Measurements from ENCODE around the gene PRR15. TPM values are rescaled to one million over a fixed set of nuclear protein-coding genes. Genes with fewer than 3 reads are reported as not detected.
A peak's percentile ranks its signal among the peaks of the same experiment; 100 is the strongest.

Gene PRR15
- total RNA-seq, 1 donor from 2014 or later = 4.1 TPM

DNA sequence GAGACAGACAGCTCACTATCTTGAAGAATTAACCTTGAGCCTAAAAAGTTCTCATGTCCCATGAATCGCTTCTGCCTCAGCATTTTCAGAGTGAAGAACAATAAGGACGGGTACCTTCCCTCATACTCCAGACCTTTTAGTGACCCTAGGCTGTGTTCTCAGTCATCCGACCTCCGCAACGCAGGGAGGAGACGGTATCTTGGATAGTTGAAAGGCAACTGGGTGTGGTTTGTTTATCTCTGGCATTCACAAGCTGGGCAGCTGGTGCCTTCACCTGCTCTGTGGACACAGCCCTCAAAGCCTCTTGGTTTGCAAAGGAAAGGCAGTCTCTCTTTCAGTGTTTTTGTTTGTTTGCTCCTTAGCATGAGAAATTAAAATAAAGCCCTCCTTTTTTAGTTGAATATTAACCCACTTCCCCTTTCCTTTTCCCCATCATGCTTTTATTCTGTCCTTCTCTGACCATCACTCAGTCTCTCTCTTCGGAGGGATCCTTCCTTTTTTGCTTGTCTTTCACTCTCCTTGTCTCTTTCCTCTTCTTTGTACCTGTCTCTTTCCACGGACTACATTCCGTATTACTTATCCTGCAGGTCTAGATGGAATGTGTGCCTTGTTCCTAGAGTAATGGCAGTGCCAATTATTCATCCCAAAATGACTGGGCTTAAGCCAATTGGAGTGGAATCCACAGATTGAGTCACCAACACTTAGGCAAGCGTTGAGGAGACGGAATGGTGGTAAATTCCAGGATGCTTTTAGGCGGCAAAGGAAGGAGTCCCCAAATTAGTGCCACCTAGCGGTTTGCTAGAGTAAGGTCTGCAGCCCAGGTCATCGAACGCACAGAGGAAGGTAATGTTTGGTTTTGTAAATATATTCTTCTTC lies 45.8 kb downstream of the PRR15 start:
- no peaks in the 10 kb centered on the region for H3K27me3 ChIP-seq (ENCODE audit: low read depth)
- no peak overlapping the region for H3K4me3 ChIP-seq
- ATAC-seq (peak; percentile 51 to 68), DNase-seq (no peak)
- TF ChIP-seq, protein P1, sequence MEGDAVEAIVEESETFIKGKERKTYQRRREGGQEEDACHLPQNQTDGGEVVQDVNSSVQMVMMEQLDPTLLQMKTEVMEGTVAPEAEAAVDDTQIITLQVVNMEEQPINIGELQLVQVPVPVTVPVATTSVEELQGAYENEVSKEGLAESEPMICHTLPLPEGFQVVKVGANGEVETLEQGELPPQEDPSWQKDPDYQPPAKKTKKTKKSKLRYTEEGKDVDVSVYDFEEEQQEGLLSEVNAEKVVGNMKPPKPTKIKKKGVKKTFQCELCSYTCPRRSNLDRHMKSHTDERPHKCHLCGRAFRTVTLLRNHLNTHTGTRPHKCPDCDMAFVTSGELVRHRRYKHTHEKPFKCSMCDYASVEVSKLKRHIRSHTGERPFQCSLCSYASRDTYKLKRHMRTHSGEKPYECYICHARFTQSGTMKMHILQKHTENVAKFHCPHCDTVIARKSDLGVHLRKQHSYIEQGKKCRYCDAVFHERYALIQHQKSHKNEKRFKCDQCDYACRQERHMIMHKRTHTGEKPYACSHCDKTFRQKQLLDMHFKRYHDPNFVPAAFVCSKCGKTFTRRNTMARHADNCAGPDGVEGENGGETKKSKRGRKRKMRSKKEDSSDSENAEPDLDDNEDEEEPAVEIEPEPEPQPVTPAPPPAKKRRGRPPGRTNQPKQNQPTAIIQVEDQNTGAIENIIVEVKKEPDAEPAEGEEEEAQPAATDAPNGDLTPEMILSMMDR (IDR thresholded peaks at IDR 0.05) = peak; percentile 59
- H3K36me3 ChIP-seq = no peaks in the 10 kb centered on the region
- no peak overlapping the region for H3K27ac ChIP-seq
- intact Hi-C loops (cut with DNase I) = no loop called here
- H3K9me3 ChIP-seq = no peaks in the 10 kb centered on the region
- peaks cover 6% of the 10 kb centered on the region for H3K4me1 ChIP-seq

DNA sequence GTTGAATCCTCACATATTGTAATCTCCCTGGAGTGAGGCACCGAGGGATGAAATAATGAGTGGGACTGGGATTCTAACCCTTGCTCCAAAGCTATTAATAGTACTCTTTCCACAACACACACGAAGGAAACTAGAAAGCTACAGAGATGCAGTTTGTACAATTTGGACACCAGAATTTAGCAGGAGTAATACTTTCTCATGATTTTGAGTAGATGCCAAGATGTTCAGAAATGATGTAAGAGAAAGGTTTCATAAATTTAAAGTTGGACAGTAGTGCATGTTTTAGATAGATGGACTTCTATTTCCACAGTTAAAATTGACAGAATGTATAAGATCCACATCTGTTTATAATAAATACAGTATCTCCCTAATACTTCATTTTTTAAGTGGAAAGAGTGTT lies 46.5 kb downstream of the PRR15 start:
- DNase-seq = no peak
- Histone ChIP-seq H3K4me1 (peaks cover 6% of the 10 kb centered on the region), H3K36me3 (no peaks in the 10 kb centered on the region), H3K27me3 (ENCODE audit: low read depth) (no peaks in the 10 kb centered on the region), H3K4me3 (no peak overlapping the region), H3K27ac (no peak overlapping the region), H3K9me3 (no peaks in the 10 kb centered on the region)
- TF ChIP-seq, protein P1 (IDR thresholded peaks at IDR 0.05) = no peak
- intact Hi-C loops (cut with DNase I) = no loop called here
- ATAC-seq = no peak

DNA sequence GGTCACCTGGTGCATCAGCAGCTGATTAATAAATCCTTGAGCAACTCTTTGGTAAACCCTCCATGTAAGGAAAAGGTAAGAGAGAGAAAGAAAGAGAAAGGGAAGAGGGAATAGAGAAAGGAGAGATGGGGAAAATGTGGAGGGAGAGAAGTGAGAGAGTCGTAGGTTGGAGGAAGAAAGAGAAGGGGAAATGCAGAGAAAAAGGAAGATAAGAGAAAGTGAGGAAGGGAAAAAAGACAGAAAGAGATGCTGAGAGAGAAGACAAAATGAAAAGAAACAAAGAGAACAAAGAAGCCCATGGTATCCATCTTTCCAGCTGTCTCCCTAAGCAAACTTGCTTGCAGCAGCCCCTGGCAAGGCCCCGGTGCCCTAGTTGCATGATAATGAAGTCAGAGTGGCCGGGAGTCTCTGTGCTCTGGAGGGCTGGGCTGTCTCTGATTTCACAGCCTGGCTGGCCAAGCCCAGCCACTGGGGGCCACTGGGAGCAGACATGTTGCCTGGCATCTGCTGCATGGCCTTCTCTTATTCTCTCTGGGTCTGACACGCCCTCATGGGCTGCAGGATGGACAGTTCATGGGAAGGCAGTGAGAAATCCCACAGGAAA lies 48.4 kb downstream of the PRR15 start:
- no peaks in the 10 kb centered on the region for H3K9me3 ChIP-seq
- H3K27me3 ChIP-seq (ENCODE audit: low read depth) = no peaks in the 10 kb centered on the region
- H3K36me3 ChIP-seq = no peaks in the 10 kb centered on the region
- TF ChIP-seq, protein P1 (IDR thresholded peaks at IDR 0.05) = no peak
- ATAC-seq (no peak), DNase-seq (no peak)
- intact Hi-C loops (cut with DNase I) = no loop called here
- no peak overlapping the region for H3K27ac ChIP-seq
- H3K4me1 ChIP-seq = peaks cover 6% of the 10 kb centered on the region
- H3K4me3 ChIP-seq = no peak overlapping the region

DNA sequence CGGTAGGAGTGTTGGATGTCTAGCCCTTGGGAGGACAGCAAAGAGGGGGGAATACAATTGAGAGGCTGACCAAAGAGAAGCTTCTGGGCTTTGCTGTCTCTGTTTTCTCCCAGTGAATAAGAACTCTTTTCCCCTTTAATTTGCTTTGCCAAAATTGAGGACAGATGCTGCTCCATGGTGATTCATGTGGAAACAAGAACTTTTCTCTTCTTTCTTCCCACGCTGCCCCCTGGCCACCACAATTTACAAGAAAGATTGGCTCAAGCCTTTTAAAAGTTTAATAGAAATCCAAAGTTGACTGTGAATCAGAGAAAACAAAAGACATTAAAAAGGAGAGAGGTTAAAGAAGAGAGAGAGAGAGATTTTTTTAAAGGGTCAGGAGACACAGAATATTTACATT lies 49.0 kb downstream of the PRR15 start:
- Histone ChIP-seq H3K27me3 (ENCODE audit: low read depth) (no peaks in the 10 kb centered on the region), H3K4me3 (no peak overlapping the region), H3K4me1 (peaks cover 6% of the 10 kb centered on the region), H3K36me3 (no peaks in the 10 kb centered on the region), H3K9me3 (no peaks in the 10 kb centered on the region), H3K27ac (no peak overlapping the region)
- ATAC-seq = no peak
- no peak for DNase-seq
- intact Hi-C loops (cut with DNase I) = no loop called here
- TF ChIP-seq, protein P1 (IDR thresholded peaks at IDR 0.05) = no peak

DNA sequence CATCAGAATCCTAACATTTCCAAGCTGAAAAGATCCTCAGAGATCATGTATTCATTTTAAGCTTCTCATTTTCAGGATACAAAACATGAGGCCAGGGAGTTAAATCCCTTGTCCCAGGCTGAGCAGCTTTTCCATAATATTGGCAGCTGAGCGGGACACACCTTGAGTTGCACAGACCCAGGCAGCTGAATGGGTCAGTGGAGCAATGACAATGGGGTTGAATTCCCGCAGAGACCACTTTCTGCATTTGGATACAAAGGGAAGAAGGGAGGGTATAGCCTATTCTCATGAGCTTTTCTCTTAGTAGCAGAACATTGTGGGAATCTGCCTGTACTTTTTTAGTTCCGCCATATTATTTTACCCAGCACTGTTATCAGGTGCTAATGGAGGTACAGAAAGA lies 49.5 kb downstream of the PRR15 start:
- Histone ChIP-seq H3K36me3 (no peaks in the 10 kb centered on the region), H3K27me3 (ENCODE audit: low read depth) (no peaks in the 10 kb centered on the region), H3K9me3 (no peaks in the 10 kb centered on the region), H3K27ac (no peak overlapping the region), H3K4me1 (peaks cover 6% of the 10 kb centered on the region), H3K4me3 (no peak overlapping the region)
- no peak for ATAC-seq
- DNase-seq = no peak
- intact Hi-C loops (cut with DNase I) = no loop called here
- TF ChIP-seq, protein P1 (IDR thresholded peaks at IDR 0.05) = no peak

Data from lower lobe of right lung (tissue), 2 donors.